ENCODE data around the gene PGF. TPM values are rescaled to one million over a fixed set of nuclear protein-coding genes. Genes with fewer than 3 reads are reported as not detected.
"Not testable (repeated sequence)": the region's sequence is repeated elsewhere in the genome, so short reads cannot be mapped to it uniquely, and the experiment has no call there.

The PGF gene
- polyA plus RNA-seq (ENCODE audit: insufficient read length) = 51.0 TPM

GRCh38 chr14:74955229-74956026 lies at the start of gene PGF:
TSS of gene PGF (minus strand) at chr14:74955597. CDS start at chr14:74955242, 355 bp downstream.
- peak; percentile 68 for DNase-seq

GRCh38 chr14:75003250-75004027 lies 48.0 kb upstream of the PGF start:
- DNase-seq = no peak

- DNase-seq = peak; percentile 97
These were observed 47.2 kb upstream of the PGF start, which contains the start of gene EIF2B2 for GRCh38 chr14:75002392-75003249. TSS of gene EIF2B2 (plus strand) at chr14:75002921. CDS start at chr14:75002991, 70 bp downstream.

GRCh38 chr14:75001899-75002298 lies 46.5 kb upstream of the PGF start:
- DNase-seq = no peak

GRCh38 chr14:75001261-75001660 lies 45.9 kb upstream of the PGF start:
- no peak for DNase-seq

- DNase-seq = not testable (repeated sequence)
These were observed 40.4 kb upstream of the PGF start for GRCh38 chr14:74995781-74996180.

- not testable (repeated sequence) for DNase-seq
These were observed 38.8 kb upstream of the PGF start for GRCh38 chr14:74994182-74994581.

GRCh38 chr14:74988993-74989392 lies 33.6 kb upstream of the PGF start:
- DNase-seq = no peak

GRCh38 chr14:74988131-74988530 lies 32.7 kb upstream of the PGF start:
- DNase-seq = no peak

GRCh38 chr14:74985806-74986205 lies 30.4 kb upstream of the PGF start:
- DNase-seq = no peak

GRCh38 chr14:74985028-74985310 lies 29.6 kb upstream of the PGF start:
- no peak for DNase-seq

- DNase-seq = no peak
These were observed 29.0 kb upstream of the PGF start for GRCh38 chr14:74984236-74985027.

GRCh38 chr14:74983343-74983742 lies 27.9 kb upstream of the PGF start:
- no peak for DNase-seq

- no peak for DNase-seq
These were observed 27.3 kb upstream of the PGF start for GRCh38 chr14:74982661-74983060.

- no peak for DNase-seq
These were observed 26.4 kb upstream of the PGF start for GRCh38 chr14:74981833-74982232.

- no peak for DNase-seq
These were observed 26.0 kb upstream of the PGF start for GRCh38 chr14:74981462-74981782.

GRCh38 chr14:74980731-74981461 lies 25.5 kb upstream of the PGF start:
- DNase-seq = no peak

GRCh38 chr14:74980398-74980730 lies 25.0 kb upstream of the PGF start:
- no peak for DNase-seq

- no peak for DNase-seq
These were observed 24.3 kb upstream of the PGF start for GRCh38 chr14:74979442-74980397.

- no peak for DNase-seq
These were observed 23.6 kb upstream of the PGF start for GRCh38 chr14:74979029-74979428.
